ENCODE measurements around the gene APOB. TPM values are rescaled to one million over a fixed set of nuclear protein-coding genes. Genes with fewer than 3 reads are reported as not detected.

Gene APOB
- total and polyA plus RNA-seq, 2 of the 13 experiments (the other 11 are each of a cell fraction or from before 2014, with no cell fraction given), result 1,569 to 2,515 TPM

DNA sequence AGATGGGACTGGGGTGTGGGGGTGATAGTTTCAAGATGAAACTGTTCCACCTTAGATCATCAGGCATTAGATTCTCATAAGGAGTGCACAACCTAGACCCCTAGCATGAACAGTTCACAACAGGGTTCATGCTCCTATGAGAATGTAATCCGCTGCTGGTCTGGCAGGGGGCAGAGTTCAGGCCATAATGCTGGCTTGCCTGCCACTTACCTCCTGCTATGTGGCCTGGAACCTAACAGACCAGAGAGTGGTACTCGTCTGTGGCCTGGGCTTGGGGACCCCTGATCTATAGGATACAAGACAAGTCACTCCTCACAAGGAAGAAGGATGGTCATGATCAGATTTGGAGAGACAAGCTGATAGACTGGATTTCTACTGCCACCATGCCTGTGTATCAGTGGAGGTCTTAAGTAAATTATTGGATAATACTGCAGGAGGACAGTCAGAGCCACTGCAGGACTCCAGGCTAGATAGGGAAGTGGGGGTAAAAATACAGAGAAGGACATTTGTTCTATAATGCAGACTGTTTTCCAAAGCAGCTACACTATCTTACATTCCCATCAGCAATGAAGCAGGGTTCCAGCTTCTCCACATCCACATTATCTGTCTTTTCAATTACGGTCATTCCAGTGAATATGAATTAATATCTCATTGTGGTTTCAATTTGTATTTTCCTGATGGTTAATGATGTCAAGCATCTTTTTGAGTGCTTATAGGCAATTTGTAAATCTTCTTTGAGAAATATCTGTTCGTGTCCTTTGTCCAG, 28.8 kb upstream of the APOB start (continued):
- TF ChIP-seq, protein P1, sequence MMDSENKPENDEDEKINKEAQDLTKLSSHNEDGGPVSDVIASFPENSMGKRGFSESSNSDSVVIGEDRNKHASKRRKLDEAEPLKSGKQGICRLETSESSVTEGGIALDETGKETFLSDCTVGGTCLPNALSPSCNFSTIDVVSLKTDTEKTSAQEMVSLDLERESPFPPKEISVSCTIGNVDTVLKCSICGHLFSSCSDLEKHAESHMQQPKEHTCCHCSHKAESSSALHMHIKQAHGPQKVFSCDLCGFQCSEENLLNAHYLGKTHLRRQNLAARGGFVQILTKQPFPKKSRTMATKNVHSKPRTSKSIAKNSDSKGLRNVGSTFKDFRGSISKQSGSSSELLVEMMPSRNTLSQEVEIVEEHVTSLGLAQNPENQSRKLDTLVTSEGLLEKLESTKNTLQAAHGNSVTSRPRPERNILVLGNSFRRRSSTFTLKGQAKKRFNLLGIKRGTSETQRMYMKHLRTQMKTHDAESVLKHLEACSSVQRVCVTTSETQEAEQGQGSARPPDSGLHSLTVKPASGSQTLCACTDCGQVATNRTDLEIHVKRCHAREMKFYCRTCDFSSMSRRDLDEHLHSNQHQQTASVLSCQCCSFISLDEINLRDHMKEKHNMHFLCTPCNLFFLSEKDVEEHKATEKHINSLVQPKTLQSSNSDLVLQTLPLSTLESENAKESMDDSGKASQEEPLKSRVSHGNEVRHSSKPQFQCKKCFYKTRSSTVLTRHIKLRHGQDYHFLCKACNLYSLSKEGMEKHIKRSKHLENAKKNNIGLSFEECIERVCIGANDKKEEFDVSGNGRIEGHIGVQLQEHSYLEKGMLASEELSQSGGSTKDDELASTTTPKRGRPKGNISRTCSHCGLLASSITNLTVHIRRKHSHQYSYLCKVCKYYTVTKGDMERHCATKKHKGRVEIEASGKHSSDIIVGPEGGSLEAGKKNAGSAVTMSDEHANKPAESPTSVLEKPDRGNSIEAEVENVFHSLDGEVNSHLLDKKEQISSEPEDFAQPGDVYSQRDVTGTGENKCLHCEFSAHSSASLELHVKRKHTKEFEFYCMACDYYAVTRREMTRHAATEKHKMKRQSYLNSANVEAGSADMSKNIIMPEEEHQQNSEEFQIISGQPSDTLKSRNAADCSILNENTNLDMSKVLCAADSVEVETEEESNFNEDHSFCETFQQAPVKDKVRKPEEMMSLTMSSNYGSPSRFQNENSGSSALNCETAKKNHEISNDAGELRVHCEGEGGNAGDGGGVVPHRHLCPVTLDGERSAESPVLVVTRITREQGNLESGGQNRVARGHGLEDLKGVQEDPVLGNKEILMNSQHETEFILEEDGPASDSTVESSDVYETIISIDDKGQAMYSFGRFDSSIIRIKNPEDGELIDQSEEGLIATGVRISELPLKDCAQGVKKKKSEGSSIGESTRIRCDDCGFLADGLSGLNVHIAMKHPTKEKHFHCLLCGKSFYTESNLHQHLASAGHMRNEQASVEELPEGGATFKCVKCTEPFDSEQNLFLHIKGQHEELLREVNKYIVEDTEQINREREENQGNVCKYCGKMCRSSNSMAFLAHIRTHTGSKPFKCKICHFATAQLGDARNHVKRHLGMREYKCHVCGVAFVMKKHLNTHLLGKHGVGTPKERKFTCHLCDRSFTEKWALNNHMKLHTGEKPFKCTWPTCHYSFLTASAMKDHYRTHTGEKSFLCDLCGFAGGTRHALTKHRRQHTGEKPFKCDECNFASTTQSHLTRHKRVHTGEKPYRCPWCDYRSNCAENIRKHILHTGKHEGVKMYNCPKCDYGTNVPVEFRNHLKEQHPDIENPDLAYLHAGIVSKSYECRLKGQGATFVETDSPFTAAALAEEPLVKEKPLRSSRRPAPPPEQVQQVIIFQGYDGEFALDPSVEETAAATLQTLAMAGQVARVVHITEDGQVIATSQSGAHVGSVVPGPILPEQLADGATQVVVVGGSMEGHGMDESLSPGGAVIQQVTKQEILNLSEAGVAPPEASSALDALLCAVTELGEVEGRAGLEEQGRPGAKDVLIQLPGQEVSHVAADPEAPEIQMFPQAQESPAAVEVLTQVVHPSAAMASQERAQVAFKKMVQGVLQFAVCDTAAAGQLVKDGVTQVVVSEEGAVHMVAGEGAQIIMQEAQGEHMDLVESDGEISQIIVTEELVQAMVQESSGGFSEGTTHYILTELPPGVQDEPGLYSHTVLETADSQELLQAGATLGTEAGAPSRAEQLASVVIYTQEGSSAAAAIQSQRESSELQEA (CRISPR knock-in tag; IDR thresholded peaks at IDR 0.05; ENCODE audit: not compliant biosample characterization), result no peak
- TF ChIP-seq YEATS4 (CRISPR knock-in tag; IDR thresholded peaks at IDR 0.05; ENCODE audit: borderline replicate concordance) (no peak), TMF1 (CRISPR knock-in tag; IDR thresholded peaks at IDR 0.05; ENCODE audit: low read depth) (no peak), CBX5 (CRISPR knock-in tag; IDR thresholded peaks at IDR 0.05; ENCODE audit: borderline replicate concordance) (no peak), ZNF776 (CRISPR knock-in tag; IDR thresholded peaks at IDR 0.05) (no peak), CBX2 (IDR thresholded peaks at IDR 0.05; ENCODE audit: low read depth, low read length) (no peak), CBX2 (CRISPR knock-in tag; IDR thresholded peaks at IDR 0.05; ENCODE audit: low read depth) (no peak), MXD4 (CRISPR knock-in tag; IDR thresholded peaks at IDR 0.05) (no peak)
- TF ChIP-seq, protein P2, sequence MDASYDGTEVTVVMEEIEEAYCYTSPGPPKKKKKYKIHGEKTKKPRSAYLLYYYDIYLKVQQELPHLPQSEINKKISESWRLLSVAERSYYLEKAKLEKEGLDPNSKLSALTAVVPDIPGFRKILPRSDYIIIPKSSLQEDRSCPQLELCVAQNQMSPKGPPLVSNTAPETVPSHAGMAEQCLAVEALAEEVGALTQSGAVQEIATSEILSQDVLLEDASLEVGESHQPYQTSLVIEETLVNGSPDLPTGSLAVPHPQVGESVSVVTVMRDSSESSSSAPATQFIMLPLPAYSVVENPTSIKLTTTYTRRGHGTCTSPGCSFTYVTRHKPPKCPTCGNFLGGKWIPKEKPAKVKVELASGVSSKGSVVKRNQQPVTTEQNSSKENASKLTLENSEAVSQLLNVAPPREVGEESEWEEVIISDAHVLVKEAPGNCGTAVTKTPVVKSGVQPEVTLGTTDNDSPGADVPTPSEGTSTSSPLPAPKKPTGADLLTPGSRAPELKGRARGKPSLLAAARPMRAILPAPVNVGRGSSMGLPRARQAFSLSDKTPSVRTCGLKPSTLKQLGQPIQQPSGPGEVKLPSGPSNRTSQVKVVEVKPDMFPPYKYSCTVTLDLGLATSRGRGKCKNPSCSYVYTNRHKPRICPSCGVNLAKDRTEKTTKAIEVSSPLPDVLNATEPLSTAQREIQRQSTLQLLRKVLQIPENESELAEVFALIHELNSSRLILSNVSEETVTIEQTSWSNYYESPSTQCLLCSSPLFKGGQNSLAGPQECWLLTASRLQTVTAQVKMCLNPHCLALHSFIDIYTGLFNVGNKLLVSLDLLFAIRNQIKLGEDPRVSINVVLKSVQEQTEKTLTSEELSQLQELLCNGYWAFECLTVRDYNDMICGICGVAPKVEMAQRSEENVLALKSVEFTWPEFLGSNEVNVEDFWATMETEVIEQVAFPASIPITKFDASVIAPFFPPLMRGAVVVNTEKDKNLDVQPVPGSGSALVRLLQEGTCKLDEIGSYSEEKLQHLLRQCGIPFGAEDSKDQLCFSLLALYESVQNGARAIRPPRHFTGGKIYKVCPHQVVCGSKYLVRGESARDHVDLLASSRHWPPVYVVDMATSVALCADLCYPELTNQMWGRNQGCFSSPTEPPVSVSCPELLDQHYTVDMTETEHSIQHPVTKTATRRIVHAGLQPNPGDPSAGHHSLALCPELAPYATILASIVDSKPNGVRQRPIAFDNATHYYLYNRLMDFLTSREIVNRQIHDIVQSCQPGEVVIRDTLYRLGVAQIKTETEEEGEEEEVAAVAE (CRISPR knock-in tag; IDR thresholded peaks at IDR 0.05; ENCODE audit: borderline replicate concordance), result no peak
- TF ChIP-seq, protein P3, sequence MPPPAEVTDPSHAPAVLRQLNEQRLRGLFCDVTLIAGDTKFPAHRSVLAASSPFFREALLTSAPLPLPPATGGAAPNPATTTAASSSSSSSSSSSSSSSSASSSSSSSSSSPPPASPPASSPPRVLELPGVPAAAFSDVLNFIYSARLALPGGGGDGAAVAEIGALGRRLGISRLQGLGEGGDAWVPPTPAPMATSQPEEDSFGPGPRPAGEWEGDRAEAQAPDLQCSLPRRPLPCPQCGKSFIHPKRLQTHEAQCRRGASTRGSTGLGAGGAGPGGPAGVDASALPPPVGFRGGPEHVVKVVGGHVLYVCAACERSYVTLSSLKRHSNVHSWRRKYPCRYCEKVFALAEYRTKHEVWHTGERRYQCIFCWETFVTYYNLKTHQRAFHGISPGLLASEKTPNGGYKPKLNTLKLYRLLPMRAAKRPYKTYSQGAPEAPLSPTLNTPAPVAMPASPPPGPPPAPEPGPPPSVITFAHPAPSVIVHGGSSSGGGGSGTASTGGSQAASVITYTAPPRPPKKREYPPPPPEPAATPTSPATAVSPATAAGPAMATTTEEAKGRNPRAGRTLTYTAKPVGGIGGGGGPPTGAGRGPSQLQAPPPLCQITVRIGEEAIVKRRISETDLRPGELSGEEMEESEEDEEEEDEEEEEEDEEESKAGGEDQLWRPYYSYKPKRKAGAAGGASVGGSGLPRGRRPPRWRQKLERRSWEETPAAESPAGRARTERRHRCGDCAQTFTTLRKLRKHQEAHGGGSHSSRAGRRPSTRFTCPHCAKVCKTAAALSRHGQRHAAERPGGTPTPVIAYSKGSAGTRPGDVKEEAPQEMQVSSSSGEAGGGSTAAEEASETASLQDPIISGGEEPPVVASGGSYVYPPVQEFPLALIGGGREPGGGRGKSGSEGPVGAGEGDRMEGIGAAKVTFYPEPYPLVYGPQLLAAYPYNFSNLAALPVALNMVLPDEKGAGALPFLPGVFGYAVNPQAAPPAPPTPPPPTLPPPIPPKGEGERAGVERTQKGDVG (CRISPR knock-in tag; IDR thresholded peaks at IDR 0.05; ENCODE audit: borderline replicate concordance), result peak; percentile 92; the same call in 1 of the 2 replicates
- TF ChIP-seq, protein P4, sequence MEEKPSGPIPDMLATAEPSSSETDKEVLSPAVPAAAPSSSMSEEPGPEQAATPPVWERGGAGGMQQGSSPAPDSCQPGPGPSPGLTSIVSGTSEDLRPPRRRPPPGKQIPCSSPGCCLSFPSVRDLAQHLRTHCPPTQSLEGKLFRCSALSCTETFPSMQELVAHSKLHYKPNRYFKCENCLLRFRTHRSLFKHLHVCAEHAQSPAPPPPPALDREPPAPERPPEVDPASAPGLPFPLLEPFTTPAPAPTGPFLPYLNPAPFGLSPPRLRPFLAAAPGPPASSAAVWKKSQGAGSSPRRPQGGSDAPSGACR (CRISPR knock-in tag; IDR thresholded peaks at IDR 0.05), result no peak

All from HepG2 (cell line).